Esophagus (tissue), 2 donors: ENCODE data around the gene CLNK. TPM values are rescaled to one million over a fixed set of nuclear protein-coding genes. Genes with fewer than 3 reads are reported as not detected.

Experiments used
- H3K27ac ChIP-seq, 2 donors: one replicate each; pipeline ENCODE4 v1.5.1; 2013; ENCODE audit warnings: low read depth in 2 of 2, mild to moderate bottlenecking in 2 of 2, inconsistent platforms in 1 of 2, low read length in 1 of 2, moderate library complexity in 1 of 2
- H3K27me3 ChIP-seq, 2 donors: one replicate each; pipeline ENCODE4 v1.6.1; 2013; ENCODE audit warnings: low read length in 2 of 2, control low read depth in 1 of 2, mild to moderate bottlenecking in 1 of 2; ENCODE audit not compliant: insufficient read depth in 2 of 2, control insufficient read depth in 1 of 2
- H3K36me3 ChIP-seq, 2 donors: one replicate each; pipeline ENCODE4 v1.6.1; 2013; ENCODE audit warnings: low read length in 1 of 2; ENCODE audit not compliant: control insufficient read depth in 2 of 2, insufficient read depth in 2 of 2
- H3K4me1 ChIP-seq, 2 donors: one replicate each; pipeline ENCODE4 v1.6.1; 2013; ENCODE audit warnings: low read length in 1 of 2; ENCODE audit not compliant: control insufficient read depth in 2 of 2, insufficient read depth in 2 of 2
- H3K4me3 ChIP-seq, 2 donors: one replicate each; pipeline ENCODE4 v1.5.1; 2013; ENCODE audit warnings: low read length in 2 of 2, mild to moderate bottlenecking in 2 of 2, low read depth in 1 of 2, moderate library complexity in 1 of 2
- H3K9me3 ChIP-seq, 2 donors: one replicate each; pipeline ENCODE4 v1.6.1; 2013; ENCODE audit warnings: mild to moderate bottlenecking in 2 of 2, low read depth in 1 of 2, low read length in 1 of 2, moderate library complexity in 1 of 2; ENCODE audit not compliant: control insufficient read depth in 2 of 2, insufficient read depth in 1 of 2
- WGBS, 2 donors: extraction: QIAGEN DNeasy Blood & Tissue Kit; methylation state at CpG; one replicate each; pipeline ENCODE4 v1.1.7; 2013; 5-methylcytosine and 5-hydroxymethylcytosine counted together
- polyA plus RNA-seq, 2 donors: library from polyadenylated mRNA; stranded (reverse); fragments of 200-250 nt; gene quantifications; one replicate each; pipeline ENCODE4 v1.2.3, GENCODE V29; 2013
- donor health status: healthy with polysubstance abuse.
- donor health status: Bipolar disorder and iron deficiency.

CLNK gene
- polyA plus RNA-seq, 2 donors: 0.05 TPM; not detected in 1

GRCh38 chr4:10527438-10527837, 157.1 kb downstream of the CLNK start:
- WGBS, 2 donors: 70 to 87% methylated on average over 3 of the region's 3 CpGs
- no peak overlapping the region for H3K27ac ChIP-seq
- H3K4me1 ChIP-seq: no peaks in the 10 kb centered on the region
- no peaks in the 10 kb centered on the region for H3K36me3 ChIP-seq
- H3K27me3 ChIP-seq: no peaks in the 10 kb centered on the region
- no peak overlapping the region for H3K4me3 ChIP-seq
- H3K9me3 ChIP-seq: no peaks in the 10 kb centered on the region

- 59 to 75% methylated on average over 12 of the region's 12 CpGs for WGBS, 2 donors
- H3K9me3 ChIP-seq: no peaks in the 10 kb centered on the region
- no peaks in the 10 kb centered on the region for H3K4me1 ChIP-seq
- no peak overlapping the region for H3K27ac ChIP-seq
- H3K4me3 ChIP-seq: no peak overlapping the region
- no peaks in the 10 kb centered on the region for H3K27me3 ChIP-seq
- H3K36me3 ChIP-seq: no peaks in the 10 kb centered on the region
These were observed 157.9 kb downstream of the CLNK start for GRCh38 chr4:10526429-10527222.

GRCh38 chr4:10524196-10524833, 160.3 kb downstream of the CLNK start:
- no peaks in the 10 kb centered on the region for H3K36me3 ChIP-seq
- H3K9me3 ChIP-seq: no peaks in the 10 kb centered on the region
- H3K4me1 ChIP-seq: no peaks in the 10 kb centered on the region
- H3K4me3 ChIP-seq: no peak overlapping the region
- H3K27ac ChIP-seq: no peak overlapping the region
- 77 to 78% methylated on average over 5 of the region's 5 CpGs for WGBS, 2 donors
- no peaks in the 10 kb centered on the region for H3K27me3 ChIP-seq

- H3K27ac ChIP-seq: no peak overlapping the region
- no peaks in the 10 kb centered on the region for H3K9me3 ChIP-seq
- 83 to 88% methylated on average over 3 of the region's 3 CpGs for WGBS, 2 donors
- H3K27me3 ChIP-seq: no peaks in the 10 kb centered on the region
- H3K4me3 ChIP-seq: no peak overlapping the region
- no peaks in the 10 kb centered on the region for H3K4me1 ChIP-seq
- H3K36me3 ChIP-seq: no peaks in the 10 kb centered on the region
These were observed 163.1 kb downstream of the CLNK start for GRCh38 chr4:10521424-10521823.

GRCh38 chr4:10509733-10510132, 174.8 kb downstream of the CLNK start:
- H3K27ac ChIP-seq: no peak overlapping the region

GRCh38 chr4:10506077-10506476, 178.5 kb downstream of the CLNK start:
- H3K27me3 ChIP-seq: no peaks in the 10 kb centered on the region
- no peaks in the 10 kb centered on the region for H3K4me1 ChIP-seq
- no peaks in the 10 kb centered on the region for H3K9me3 ChIP-seq
- H3K27ac ChIP-seq: no peak overlapping the region
- H3K4me3 ChIP-seq: no peak overlapping the region
- H3K36me3 ChIP-seq: no peaks in the 10 kb centered on the region
- 82 to 86% methylated on average over 4 of the region's 4 CpGs for WGBS, 2 donors

More at GRCh38 chr4:10509733-10510132, 174.8 kb downstream of the CLNK start:
- WGBS, 2 donors: 59 to 64% methylated on average over 3 of the region's 3 CpGs
- H3K4me1 ChIP-seq: no peaks in the 10 kb centered on the region
- H3K36me3 ChIP-seq: no peaks in the 10 kb centered on the region
- no peaks in the 10 kb centered on the region for H3K27me3 ChIP-seq
- H3K9me3 ChIP-seq: no peaks in the 10 kb centered on the region
- H3K4me3 ChIP-seq: no peak overlapping the region

- 68 to 69% methylated on average over 5 of the region's 5 CpGs for WGBS, 2 donors
- Histone ChIP-seq H3K27ac (no peak overlapping the region), H3K27me3 (no peaks in the 10 kb centered on the region), H3K36me3 (no peaks in the 10 kb centered on the region), H3K4me1 (no peaks in the 10 kb centered on the region), H3K9me3 (no peaks in the 10 kb centered on the region), H3K4me3 (no peak overlapping the region)
These were observed 179.9 kb downstream of the CLNK start for GRCh38 chr4:10504570-10505179.

GRCh38 chr4:10502717-10503116, 181.9 kb downstream of the CLNK start:
- Histone ChIP-seq H3K36me3 (no peaks in the 10 kb centered on the region), H3K27ac (no peak overlapping the region), H3K4me1 (no peaks in the 10 kb centered on the region), H3K27me3 (no peaks in the 10 kb centered on the region), H3K4me3 (no peak overlapping the region), H3K9me3 (no peaks in the 10 kb centered on the region)
- 85 to 89% methylated on average over 5 of the region's 5 CpGs for WGBS, 2 donors

- Histone ChIP-seq H3K36me3 (no peaks in the 10 kb centered on the region), H3K9me3 (no peaks in the 10 kb centered on the region), H3K4me1 (no peaks in the 10 kb centered on the region), H3K27me3 (no peaks in the 10 kb centered on the region), H3K4me3 (no peak overlapping the region), H3K27ac (no peak overlapping the region)
- WGBS, 2 donors: 65 to 79% methylated on average over 6 of the region's 6 CpGs
These were observed 183.8 kb downstream of the CLNK start for GRCh38 chr4:10500776-10501175.
